Adrenal gland (tissue), 5 donors: ENCODE results near the gene IGFBPL1.

Experiments used
- CTCF ChIP-seq, 6 experiments: fragments of 450-650 bp in 4 of 6; fragments of 200-600 bp in 2 of 6; sonication (generic) in 1 of 6; IDR thresholded peaks; 1 replicate in 5 of 6; 2 replicates in 1 of 6; pipeline versions ENCODE4 v1.5.1 to v1.8.0; 2016 to 2021; ENCODE audit warnings: antibody characterized with exemption in 6 of 6, mild to moderate bottlenecking in 2 of 6, moderate library complexity in 1 of 6
- POLR2A ChIP-seq, 2 donors: fragments of 450-650 bp; IDR thresholded peaks; one replicate each; pipeline ENCODE4 v1.6.1; 2017; ENCODE audit warnings: antibody characterized with exemption in 2 of 2, mild to moderate bottlenecking in 2 of 2, moderate library complexity in 1 of 2
- donor health status: DM: no; HTN: no; CAD: no.

DNA sequence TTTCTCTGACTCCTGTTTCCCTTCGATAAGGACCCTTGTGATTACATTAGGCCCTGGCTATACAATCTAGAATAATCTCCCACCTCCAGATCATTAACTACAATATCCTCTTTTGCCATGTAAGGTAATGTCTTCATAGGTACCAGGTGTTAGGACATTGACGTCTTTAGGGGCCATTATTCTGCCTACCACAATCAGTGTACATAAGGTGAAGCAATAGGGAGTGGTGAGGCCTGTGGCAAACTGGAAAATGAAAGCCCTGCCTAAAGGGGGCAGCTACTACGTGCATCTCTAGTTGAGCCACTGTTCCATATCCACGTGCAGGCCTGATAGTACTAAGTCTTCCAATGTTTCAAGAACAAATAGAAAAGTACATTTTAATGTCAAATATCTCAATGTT, 36.5 kb downstream of the IGFBPL1 start:
- TF ChIP-seq POLR2A (IDR thresholded peaks at IDR 0.05) (no peak), CTCF (IDR thresholded peaks at IDR 0.05) (no peak)
